WTC11 (cell line): ENCODE measurements around the gene KCNH8. TPM values are rescaled to one million over a fixed set of nuclear protein-coding genes. Genes with fewer than 3 reads are reported as not detected.

Experiments
- ATAC-seq: fragments of 200-7000 bp; cut with Tn5 transposase; 2 replicates; pipeline ENCODE4 v1.10.0; 2021; ENCODE audit warnings: mild to moderate bottlenecking, moderate library complexity
- CTCF ChIA-PET: fragments of 300-600 bp; sonication (Branson Sonifier 250); formaldehyde crosslinking; loops from one replicate; lab custom pipeline; 2021; ENCODE audit warnings: antibody characterized with exemption; lab: Charles Lee
- POLR2A ChIA-PET: fragments of 350-600 bp; sonication (Branson Sonifier 250); formaldehyde crosslinking; loops from one replicate; lab custom pipeline; 2021; ENCODE audit warnings: antibody characterized with exemption; lab: Charles Lee
- DNase-seq: peaks from one replicate; pipeline ENCODE4 v3.0.0; 2021; ENCODE audit warnings: low spot score
- H3K27ac Mint-ChIP-seq: 2 replicates; pipeline ENCODE4 v1.8.0; 2021; ENCODE audit warnings: mixed read lengths
- H3K27me3 Mint-ChIP-seq: 2 replicates; pipeline ENCODE4 v1.8.0; 2021; ENCODE audit warnings: low read depth, mild to moderate bottlenecking, moderate library complexity, mixed read lengths
- H3K36me3 Mint-ChIP-seq: 2 replicates; pipeline ENCODE4 v1.8.0; 2021; ENCODE audit warnings: mixed read lengths
- H3K4me1 Mint-ChIP-seq: 2 replicates; pipeline ENCODE4 v1.8.0; 2022; ENCODE audit warnings: mixed read lengths
- H3K4me3 Mint-ChIP-seq: 2 replicates; pipeline ENCODE4 v1.8.0; 2021; ENCODE audit warnings: mild to moderate bottlenecking, moderate library complexity, mixed read lengths
- H3K9me3 Mint-ChIP-seq: 2 replicates; pipeline ENCODE4 v1.8.0; 2021; ENCODE audit warnings: mixed read lengths
- CREB1 ChIP-seq: sonication (generic); formaldehyde crosslinking; IDR thresholded peaks from 2 replicates; pipeline ENCODE4 v1.8.0; 2023; ENCODE audit warnings: mild to moderate bottlenecking, missing genetic modification reagents
- CREM ChIP-seq: sonication (generic); formaldehyde crosslinking; IDR thresholded peaks from 2 replicates; pipeline ENCODE4 v1.8.1; 2022; ENCODE audit warnings: mild to moderate bottlenecking, missing genetic modification reagents, moderate library complexity
- ETV6 ChIP-seq: sonication (generic); formaldehyde crosslinking; IDR thresholded peaks from 2 replicates; pipeline ENCODE4 v1.8.1; 2022; ENCODE audit warnings: mild to moderate bottlenecking, missing genetic modification reagents
- FOXJ3 ChIP-seq: sonication (generic); formaldehyde crosslinking; IDR thresholded peaks from 2 replicates; pipeline ENCODE4 v1.9.0; 2021; ENCODE audit warnings: missing genetic modification reagents, mild to moderate bottlenecking, borderline replicate concordance
- FOXK1 ChIP-seq: sonication (generic); formaldehyde crosslinking; IDR thresholded peaks from 2 replicates; pipeline ENCODE4 v1.8.0; 2022; ENCODE audit warnings: mild to moderate bottlenecking, moderate library complexity, missing genetic modification reagents
- FOXP4 ChIP-seq: sonication (generic); formaldehyde crosslinking; IDR thresholded peaks from 2 replicates; pipeline ENCODE4 v1.8.0; 2022; ENCODE audit warnings: mild to moderate bottlenecking, missing genetic modification reagents
- GABPB1 ChIP-seq: sonication (generic); formaldehyde crosslinking; IDR thresholded peaks from 2 replicates; pipeline ENCODE4 v1.8.1; 2023; ENCODE audit warnings: mild to moderate bottlenecking, missing genetic modification reagents
- HMGA2 ChIP-seq: fragments of 250-450 bp; sonication (Bioruptor Pico); IDR thresholded peaks from 2 replicates; pipeline ENCODE4 v1.4.0; 2021; ENCODE audit warnings: mild to moderate bottlenecking, moderate library complexity
- HMGXB4 ChIP-seq: sonication (generic); formaldehyde crosslinking; IDR thresholded peaks from 2 replicates; pipeline ENCODE4 v1.8.1; 2023; ENCODE audit warnings: mild to moderate bottlenecking, moderate library complexity, missing genetic modification reagents
- IRF2 ChIP-seq: sonication (generic); formaldehyde crosslinking; IDR thresholded peaks from 2 replicates; pipeline ENCODE4 v1.8.0; 2022; ENCODE audit warnings: low read depth, missing genetic modification reagents, borderline replicate concordance
- MXD4 ChIP-seq: fragments of 250-450 bp; sonication (Bioruptor Pico); IDR thresholded peaks from 2 replicates; pipeline ENCODE4 v1.8.0; 2021; ENCODE audit warnings: mild to moderate bottlenecking, moderate library complexity, borderline replicate concordance
- NFE2L1 ChIP-seq: sonication (generic); formaldehyde crosslinking; IDR thresholded peaks from 2 replicates; pipeline ENCODE4 v1.8.1; 2023; ENCODE audit warnings: missing genetic modification reagents
- NFYB ChIP-seq: sonication (generic); formaldehyde crosslinking; conservative IDR thresholded peaks from 2 replicates; pipeline ENCODE4 v1.8.0; 2022; ENCODE audit warnings: low read depth, missing genetic modification reagents
- PRRX2 ChIP-seq: fragments of 250-450 bp; sonication (Bioruptor Pico); IDR thresholded peaks from 2 replicates; pipeline ENCODE4 v1.8.0; 2021; ENCODE audit warnings: mild to moderate bottlenecking
- RORB ChIP-seq: fragments of 250-450 bp; sonication (Bioruptor Pico); IDR thresholded peaks from 2 replicates; pipeline ENCODE4 v1.9.0; 2021; ENCODE audit warnings: mild to moderate bottlenecking
- TCF7 ChIP-seq: sonication (generic); formaldehyde crosslinking; IDR thresholded peaks from 2 replicates; pipeline ENCODE4 v1.8.0; 2022; ENCODE audit warnings: mild to moderate bottlenecking, low read depth, missing genetic modification reagents, moderate library complexity
- ZNF416 ChIP-seq: fragments of 250-450 bp; sonication (Bioruptor Pico); IDR thresholded peaks from 2 replicates; pipeline ENCODE4 v1.9.0; 2021; ENCODE audit warnings: mild to moderate bottlenecking, inconsistent platforms
- ZNF671 ChIP-seq: fragments of 250-450 bp; sonication (Bioruptor Pico); IDR thresholded peaks from 2 replicates; pipeline ENCODE4 v1.8.0; 2021; ENCODE audit warnings: mild to moderate bottlenecking
- total RNA-seq: library from RNA; stranded (reverse); gene quantifications from 3 replicates; pipeline ENCODE4 v1.2.3, GENCODE V29; 2021
- TF ChIP-seq, protein P1 (sequence below): fragments of 250-450 bp; sonication (Bioruptor Pico); conservative IDR thresholded peaks from 2 replicates; pipeline ENCODE4 v1.9.0; 2021; ENCODE audit warnings: mild to moderate bottlenecking
- TF ChIP-seq, protein P2 (sequence below): fragments of 250-450 bp; sonication (Bioruptor Pico); IDR thresholded peaks from 2 replicates; pipeline ENCODE4 v1.9.0; 2021; ENCODE audit warnings: mild to moderate bottlenecking
- TF ChIP-seq, protein P3 (sequence below): sonication (generic); formaldehyde crosslinking; IDR thresholded peaks from 2 replicates; pipeline ENCODE4 v1.8.1; 2022; ENCODE audit warnings: mild to moderate bottlenecking, missing genetic modification reagents, moderate library complexity, borderline replicate concordance
- TF ChIP-seq, protein P4 (sequence below): fragments of 250-450 bp; sonication (Bioruptor Pico); IDR thresholded peaks from 2 replicates; pipeline ENCODE4 v2.1.2; 2022; ENCODE audit warnings: mild to moderate bottlenecking, moderate library complexity
- TF ChIP-seq, protein P5 (sequence below): sonication (generic); formaldehyde crosslinking; IDR thresholded peaks from 2 replicates; pipeline ENCODE4 v1.8.1; 2023; ENCODE audit warnings: mild to moderate bottlenecking, missing genetic modification reagents, moderate library complexity
- TF ChIP-seq, protein P6 (sequence below): fragments of 200-600 bp; IDR thresholded peaks from 2 replicates; pipeline ENCODE4 v1.8.0; 2022; ENCODE audit warnings: antibody characterized with exemption

The KCNH8 gene
- total RNA-seq, 1 experiment from 2014 or later, result 2.8 TPM

DNA sequence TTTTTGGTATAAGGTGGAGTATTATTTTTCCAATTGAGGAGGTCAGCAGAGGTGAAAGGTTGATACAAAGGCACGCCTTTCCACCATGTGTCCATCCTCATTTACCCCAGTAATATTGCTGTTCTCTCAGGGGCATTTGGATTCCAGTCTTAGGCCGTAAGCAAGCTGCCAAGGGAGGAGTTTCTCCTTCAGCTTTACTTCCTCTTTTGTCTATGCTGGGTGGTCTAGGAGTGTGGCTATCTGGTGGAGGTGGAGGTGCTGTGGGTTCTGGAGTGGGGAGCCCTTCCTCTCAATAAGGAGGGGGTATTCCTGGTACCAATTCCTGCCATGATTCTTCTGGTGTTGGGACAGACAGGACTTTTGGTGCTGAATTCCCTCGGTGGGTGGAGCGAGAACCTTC, 340.6 kb downstream of the KCNH8 start:
- H3K4me3 Mint-ChIP-seq, result no peak overlapping the region
- ChIA-PET POLR2A (no interaction called here), CTCF (no interaction called here)
- peaks cover under 1% of the 10 kb centered on the region for H3K9me3 Mint-ChIP-seq
- TF ChIP-seq, protein P1, sequence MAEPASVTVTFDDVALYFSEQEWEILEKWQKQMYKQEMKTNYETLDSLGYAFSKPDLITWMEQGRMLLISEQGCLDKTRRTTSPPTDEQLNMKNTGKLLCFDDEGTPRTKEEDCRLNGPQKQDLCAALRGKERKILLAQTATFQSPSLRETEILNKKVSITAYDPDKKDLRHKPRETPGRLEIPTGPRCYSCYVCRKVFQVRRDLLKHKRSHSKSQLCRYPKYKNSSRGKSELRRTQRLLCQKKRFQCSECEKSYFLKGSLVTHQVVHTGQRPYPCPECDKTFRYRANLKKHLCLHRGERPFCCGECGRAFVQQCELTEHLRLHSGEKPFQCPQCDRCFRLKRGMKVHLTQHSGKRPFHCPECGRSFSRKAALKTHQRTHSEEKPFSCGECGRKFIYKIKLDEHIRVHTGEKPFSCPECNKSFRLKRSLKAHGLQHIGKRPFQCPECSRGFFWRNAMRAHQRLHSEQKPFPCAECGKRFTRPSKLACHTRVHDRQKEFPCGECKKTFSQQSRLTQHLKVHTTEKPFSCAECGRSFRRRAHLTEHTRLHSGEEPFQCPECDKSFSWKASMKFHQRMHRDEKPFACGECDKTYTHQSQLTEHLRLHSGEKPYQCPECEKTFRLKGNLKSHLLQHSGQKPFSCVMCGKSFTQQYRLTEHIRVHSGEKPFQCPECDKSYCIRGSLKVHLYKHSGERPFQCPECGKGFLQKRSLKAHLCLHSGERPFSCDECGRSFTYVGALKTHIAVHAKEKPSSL (CRISPR knock-in tag), result no peak
- no peak for TF ChIP-seq PRRX2
- H3K27me3 Mint-ChIP-seq, result no peaks in the 10 kb centered on the region
- no peaks in the 10 kb centered on the region for H3K36me3 Mint-ChIP-seq
- H3K4me1 Mint-ChIP-seq, result peaks cover 16% of the 10 kb centered on the region
- H3K27ac Mint-ChIP-seq, result no peak overlapping the region
- no peak for DNase-seq
- no peak for ATAC-seq

- ChIA-PET POLR2A (no interaction called here), CTCF (no interaction called here)
- H3K27me3 Mint-ChIP-seq, result no peaks in the 10 kb centered on the region
- TF ChIP-seq CREB1 (CRISPR knock-in tag), result no peak
- no peak for TF ChIP-seq HMGA2
- no peak for TF ChIP-seq FOXP4 (CRISPR knock-in tag)
- TF ChIP-seq, protein P2, sequence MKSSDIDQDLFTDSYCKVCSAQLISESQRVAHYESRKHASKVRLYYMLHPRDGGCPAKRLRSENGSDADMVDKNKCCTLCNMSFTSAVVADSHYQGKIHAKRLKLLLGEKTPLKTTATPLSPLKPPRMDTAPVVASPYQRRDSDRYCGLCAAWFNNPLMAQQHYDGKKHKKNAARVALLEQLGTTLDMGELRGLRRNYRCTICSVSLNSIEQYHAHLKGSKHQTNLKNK (CRISPR knock-in tag), result no peak
- TF ChIP-seq RORB (CRISPR knock-in tag), result no peak
- no peak for TF ChIP-seq GABPB1
- TF ChIP-seq ZNF671, result no peak
- TF ChIP-seq NFE2L1 (CRISPR knock-in tag), result no peak
- no peak for TF ChIP-seq MXD4 (CRISPR knock-in tag)
- no peak for TF ChIP-seq TCF7
- no peak for TF ChIP-seq NFYB
- TF ChIP-seq, protein P3, sequence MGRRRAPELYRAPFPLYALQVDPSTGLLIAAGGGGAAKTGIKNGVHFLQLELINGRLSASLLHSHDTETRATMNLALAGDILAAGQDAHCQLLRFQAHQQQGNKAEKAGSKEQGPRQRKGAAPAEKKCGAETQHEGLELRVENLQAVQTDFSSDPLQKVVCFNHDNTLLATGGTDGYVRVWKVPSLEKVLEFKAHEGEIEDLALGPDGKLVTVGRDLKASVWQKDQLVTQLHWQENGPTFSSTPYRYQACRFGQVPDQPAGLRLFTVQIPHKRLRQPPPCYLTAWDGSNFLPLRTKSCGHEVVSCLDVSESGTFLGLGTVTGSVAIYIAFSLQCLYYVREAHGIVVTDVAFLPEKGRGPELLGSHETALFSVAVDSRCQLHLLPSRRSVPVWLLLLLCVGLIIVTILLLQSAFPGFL (CRISPR knock-in tag), result no peak
- TF ChIP-seq, protein P4, sequence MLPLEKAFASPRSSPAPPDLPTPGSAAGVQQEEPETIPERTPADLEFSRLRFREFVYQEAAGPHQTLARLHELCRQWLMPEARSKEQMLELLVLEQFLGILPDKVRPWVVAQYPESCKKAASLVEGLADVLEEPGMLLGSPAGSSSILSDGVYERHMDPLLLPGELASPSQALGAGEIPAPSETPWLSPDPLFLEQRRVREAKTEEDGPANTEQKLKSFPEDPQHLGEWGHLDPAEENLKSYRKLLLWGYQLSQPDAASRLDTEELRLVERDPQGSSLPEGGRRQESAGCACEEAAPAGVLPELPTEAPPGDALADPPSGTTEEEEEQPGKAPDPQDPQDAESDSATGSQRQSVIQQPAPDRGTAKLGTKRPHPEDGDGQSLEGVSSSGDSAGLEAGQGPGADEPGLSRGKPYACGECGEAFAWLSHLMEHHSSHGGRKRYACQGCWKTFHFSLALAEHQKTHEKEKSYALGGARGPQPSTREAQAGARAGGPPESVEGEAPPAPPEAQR (CRISPR knock-in tag), result no peak
- TF ChIP-seq FOXJ3 (CRISPR knock-in tag), result no peak
- peaks cover 16% of the 10 kb centered on the region for H3K4me1 Mint-ChIP-seq
- DNase-seq (no peak), ATAC-seq (no peak)
- H3K4me3 Mint-ChIP-seq, result no peak overlapping the region
- no peaks in the 10 kb centered on the region for H3K36me3 Mint-ChIP-seq
- H3K27ac Mint-ChIP-seq, result no peak overlapping the region
- peaks cover 11% of the 10 kb centered on the region for H3K9me3 Mint-ChIP-seq
These were observed 341.6 kb downstream of the KCNH8 start for GRCh38 chr3:19489936-19490335.

DNA sequence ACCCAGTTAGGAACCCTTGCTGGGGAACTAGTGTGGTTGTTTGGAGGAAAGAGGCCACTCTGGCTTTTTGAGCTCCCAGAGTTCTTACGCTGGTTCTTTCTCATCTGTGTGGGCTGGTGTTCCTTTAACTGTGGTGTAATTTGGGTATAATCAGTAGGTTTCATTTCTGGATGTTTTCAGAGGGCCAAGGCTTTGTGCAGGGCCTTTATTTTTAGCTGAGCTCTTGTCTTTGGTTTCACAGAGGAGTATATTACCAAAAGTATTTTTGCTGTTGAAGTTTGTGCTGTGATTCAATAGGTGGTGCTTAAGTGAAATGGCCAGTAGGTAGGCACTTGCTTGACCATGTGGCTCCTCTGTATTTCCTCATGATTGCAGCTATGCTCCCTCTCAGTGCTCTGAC, 357.9 kb downstream of the KCNH8 start:
- CTCF ChIA-PET, result no interaction called here
- Mint-ChIP-seq H3K27me3 (no peaks in the 10 kb centered on the region), H3K4me3 (no peak overlapping the region), H3K27ac (no peak overlapping the region), H3K36me3 (no peaks in the 10 kb centered on the region), H3K4me1 (no peaks in the 10 kb centered on the region), H3K9me3 (no peaks in the 10 kb centered on the region)
- no peak for DNase-seq
- no peak for ATAC-seq
- POLR2A ChIA-PET, result no interaction called here
- TF ChIP-seq HMGXB4 (CRISPR knock-in tag), result no peak
- TF ChIP-seq IRF2 (CRISPR knock-in tag), result no peak
- TF ChIP-seq, protein P5, sequence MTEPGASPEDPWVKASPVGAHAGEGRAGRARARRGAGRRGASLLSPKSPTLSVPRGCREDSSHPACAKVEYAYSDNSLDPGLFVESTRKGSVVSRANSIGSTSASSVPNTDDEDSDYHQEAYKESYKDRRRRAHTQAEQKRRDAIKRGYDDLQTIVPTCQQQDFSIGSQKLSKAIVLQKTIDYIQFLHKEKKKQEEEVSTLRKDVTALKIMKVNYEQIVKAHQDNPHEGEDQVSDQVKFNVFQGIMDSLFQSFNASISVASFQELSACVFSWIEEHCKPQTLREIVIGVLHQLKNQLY, result no peak
- TF ChIP-seq FOXK1 (CRISPR knock-in tag), result no peak
- TF ChIP-seq ETV6 (CRISPR knock-in tag), result no peak
- TF ChIP-seq, protein P6, sequence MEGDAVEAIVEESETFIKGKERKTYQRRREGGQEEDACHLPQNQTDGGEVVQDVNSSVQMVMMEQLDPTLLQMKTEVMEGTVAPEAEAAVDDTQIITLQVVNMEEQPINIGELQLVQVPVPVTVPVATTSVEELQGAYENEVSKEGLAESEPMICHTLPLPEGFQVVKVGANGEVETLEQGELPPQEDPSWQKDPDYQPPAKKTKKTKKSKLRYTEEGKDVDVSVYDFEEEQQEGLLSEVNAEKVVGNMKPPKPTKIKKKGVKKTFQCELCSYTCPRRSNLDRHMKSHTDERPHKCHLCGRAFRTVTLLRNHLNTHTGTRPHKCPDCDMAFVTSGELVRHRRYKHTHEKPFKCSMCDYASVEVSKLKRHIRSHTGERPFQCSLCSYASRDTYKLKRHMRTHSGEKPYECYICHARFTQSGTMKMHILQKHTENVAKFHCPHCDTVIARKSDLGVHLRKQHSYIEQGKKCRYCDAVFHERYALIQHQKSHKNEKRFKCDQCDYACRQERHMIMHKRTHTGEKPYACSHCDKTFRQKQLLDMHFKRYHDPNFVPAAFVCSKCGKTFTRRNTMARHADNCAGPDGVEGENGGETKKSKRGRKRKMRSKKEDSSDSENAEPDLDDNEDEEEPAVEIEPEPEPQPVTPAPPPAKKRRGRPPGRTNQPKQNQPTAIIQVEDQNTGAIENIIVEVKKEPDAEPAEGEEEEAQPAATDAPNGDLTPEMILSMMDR, result no peak
- no peak for TF ChIP-seq ZNF416 (CRISPR knock-in tag)
- no peak for TF ChIP-seq CREM (CRISPR knock-in tag)
